HCT116 (cell line): Measurements from ENCODE around the gene GAK. TPM values are rescaled to one million over a fixed set of nuclear protein-coding genes. Genes with fewer than 3 reads are reported as not detected.

Experiments
- ATAC-seq: fragments of 200-7000 bp; cut with Tn5 transposase; 2 replicates; pipeline ENCODE4 v1.9.1; 2020; ENCODE audit warnings: mild to moderate bottlenecking, moderate library complexity
- BruUV-seq: library from RNA; stranded (reverse); fragments of 400-500 nt; replicated peaks from 2 replicates; lab custom pipeline; 2021; lab: Mats Ljungman, UMichigan
- CTCF ChIA-PET: fragments of 300-600 bp; sonication (Branson Sonifier 250); formaldehyde crosslinking; loops from one replicate; lab custom pipeline; 2021; ENCODE audit warnings: antibody characterized with exemption; lab: Charles Lee
- POLR2A ChIA-PET: fragments of 300-600, 350-600 bp; sonication (Branson Sonifier 250); formaldehyde crosslinking; loops from one replicate; lab custom pipeline; 2021; ENCODE audit warnings: antibody characterized with exemption; lab: Charles Lee
- RAD21 ChIA-PET, 2 experiments: fragments of 300-600 bp; sonication (Branson Sonifier 250); formaldehyde crosslinking; loops; one replicate each; lab custom pipeline; 2023; ENCODE audit warnings: low total read pairs in 2 of 2; ENCODE audit not compliant: uncharacterized antibody in 2 of 2, unreplicated experiment in 2 of 2, low non-redundant PET in 1 of 2; lab: Charles Lee
- DNase-seq: peaks from one replicate; pipeline ENCODE4 v3.0.0-alpha.2; 2010; ENCODE audit warnings: low read depth, low spot score
- H2AFZ ChIP-seq: fragments of 200-600 bp; shearing (Covaris generic), sonication (generic); 2 replicates; pipeline ENCODE4 v1.6.1; 2017; ENCODE audit warnings: low read depth, mixed run types, mixed read lengths, antibody characterized with exemption, low read length; ENCODE audit not compliant: poor library complexity, severe bottlenecking
- H3K27ac ChIP-seq: 2 replicates; pipeline ENCODE4 v1.5.1; 2012; ENCODE audit warnings: low read depth, low read length
- H3K27me3 ChIP-seq: fragments of 200-600 bp; sonication (generic); 2 replicates; pipeline ENCODE4 v1.6.1; 2016; ENCODE audit warnings: mixed run types, low read length, mixed read lengths; ENCODE audit not compliant: insufficient read depth
- H3K36me3 ChIP-seq, 2 experiments: fragments of 200-500 bp in 1 of 2; fragments of 200-600 bp in 1 of 2; sonication (Bioruptor generic) in 1 of 2; sonication (generic) in 1 of 2; 2 replicates each; pipeline versions ENCODE4 v1.5.1 to v1.6.1; 2014 to 2016; ENCODE audit warnings: low read length in 2 of 2, inconsistent platforms in 1 of 2, mixed read lengths in 1 of 2, mixed run types in 1 of 2; ENCODE audit not compliant: insufficient read depth in 2 of 2, control insufficient read depth in 1 of 2
- H3K4me1 ChIP-seq, 2 experiments: fragments of 200-600 bp in 1 of 2; sonication (generic) in 1 of 2; 2 replicates each; pipeline versions ENCODE4 v1.5.1 to v1.6.1; 2012 to 2017; ENCODE audit warnings: low read length in 2 of 2, inconsistent platforms in 1 of 2, mild to moderate bottlenecking in 1 of 2, mixed read lengths in 1 of 2, mixed run types in 1 of 2, moderate library complexity in 1 of 2; ENCODE audit not compliant: insufficient read depth in 2 of 2, control insufficient read depth in 1 of 2
- H3K4me2 ChIP-seq: fragments of 200-600 bp; sonication (generic); 2 replicates; pipeline ENCODE4 v1.6.1; 2017; ENCODE audit warnings: mixed run types, low read length, mixed read lengths
- H3K4me3 ChIP-seq, 2 experiments: fragments of 200-600 bp in 1 of 2; sonication (generic) in 1 of 2; replicated peaks in 1 of 2; 2 replicates each; pipeline ENCODE4 v1.5.1; 2011 to 2016; ENCODE audit warnings: low read length in 2 of 2, control low read depth in 1 of 2, low read depth in 1 of 2, mild to moderate bottlenecking in 1 of 2, mixed read lengths in 1 of 2, mixed run types in 1 of 2
- H3K79me2 ChIP-seq: fragments of 200-600 bp; sonication (generic); 2 replicates; pipeline ENCODE4 v1.6.1; 2017; ENCODE audit warnings: mild to moderate bottlenecking, mixed run types, low read length, moderate library complexity, mixed read lengths; ENCODE audit not compliant: insufficient read depth
- H3K9ac ChIP-seq: fragments of 200-600 bp; sonication (generic); 2 replicates; pipeline ENCODE4 v1.6.1; 2016; ENCODE audit warnings: low read length, mixed read lengths
- H3K9me2 ChIP-seq: fragments of 200-600 bp; sonication (generic), shearing (Covaris generic); 2 replicates; pipeline ENCODE4 v1.6.1; 2017; ENCODE audit warnings: mixed run types, mild to moderate bottlenecking, moderate library complexity; ENCODE audit not compliant: insufficient read depth
- H3K9me3 ChIP-seq, 2 experiments: fragments of 200-500 bp in 1 of 2; fragments of 200-600 bp in 1 of 2; sonication (Bioruptor generic) in 1 of 2; sonication (generic) in 1 of 2; 2 replicates each; pipeline ENCODE4 v1.6.1; 2014 to 2017; ENCODE audit warnings: low read length in 2 of 2, mixed read lengths in 2 of 2, inconsistent platforms in 1 of 2, low read depth in 1 of 2, mild to moderate bottlenecking in 1 of 2, mixed run types in 1 of 2, moderate library complexity in 1 of 2; ENCODE audit not compliant: control insufficient read depth in 1 of 2, insufficient read depth in 1 of 2
- H4K20me1 ChIP-seq: fragments of 200-600 bp; sonication (generic), shearing (Covaris generic); 2 replicates; pipeline ENCODE4 v1.6.1; 2017; ENCODE audit warnings: mixed run types, mild to moderate bottlenecking, moderate library complexity; ENCODE audit not compliant: insufficient read depth
- CBX3 ChIP-seq: IDR thresholded peaks from 2 replicates; pipeline ENCODE4 v1.6.1; 2012; ENCODE audit warnings: low read depth
- CTCF ChIP-seq, 3 experiments: fragments of 200-600 bp in 1 of 3; sonication (generic) in 1 of 3; IDR thresholded peaks in 2 of 3; conservative IDR thresholded peaks in 1 of 3; 2 replicates each; pipeline ENCODE4 v1.5.1; 2012 to 2017; ENCODE audit warnings: low read depth in 2 of 3, low read length in 2 of 3, antibody characterized with exemption in 1 of 3, borderline replicate concordance in 1 of 3, control low read depth in 1 of 3, mild to moderate bottlenecking in 1 of 3, mixed read lengths in 1 of 3, mixed run types in 1 of 3, moderate library complexity in 1 of 3; ENCODE audit not compliant: insufficient read depth in 1 of 3
- JUND ChIP-seq: IDR thresholded peaks from 2 replicates; pipeline ENCODE4 v1.6.1; 2012
- POLR2AphosphoS5 ChIP-seq: IDR thresholded peaks from 2 replicates; pipeline ENCODE4 v1.6.1; 2011; ENCODE audit warnings: mild to moderate bottlenecking, low read depth, low read length, moderate library complexity
- SIN3A ChIP-seq: IDR thresholded peaks from 2 replicates; pipeline ENCODE4 v1.6.1; 2012; ENCODE audit warnings: low read depth
- SP1 ChIP-seq: IDR thresholded peaks from 2 replicates; pipeline ENCODE4 v1.6.1; 2012; ENCODE audit warnings: low read depth
- SRF ChIP-seq: IDR thresholded peaks from 2 replicates; pipeline ENCODE4 v1.6.1; 2012; ENCODE audit warnings: low read depth
- TCF7L2 ChIP-seq: IDR thresholded peaks from 2 replicates; pipeline ENCODE4 v1.7.0; 2011; ENCODE audit warnings: borderline replicate concordance, inconsistent platforms; ENCODE audit not compliant: insufficient read depth, insufficient read length; ENCODE audit errors: extremely low read depth
- YY1 ChIP-seq: IDR thresholded peaks from 2 replicates; pipeline ENCODE4 v1.6.1; 2011; ENCODE audit warnings: low read length, low read depth, moderate library complexity, mild to moderate bottlenecking; ENCODE audit not compliant: insufficient replicate concordance; ENCODE audit errors: extremely low read depth
- ZFX ChIP-seq: fragments of 450-650 bp; IDR thresholded peaks from 2 replicates; pipeline ENCODE4 v1.6.1; 2017
- intact Hi-C: fragments of 100-400 bp; cut with micrococcal nuclease; formaldehyde crosslinking; loops from 2 replicates; pipeline ENCODE4 v1.10.0; 2022
- total RNA-seq: library from RNA; stranded (reverse); gene quantifications from one replicate; pipeline ENCODE4 v1.2.1, GENCODE V29; 2021; ENCODE audit not compliant: unreplicated experiment

Gene GAK
- total RNA-seq, 1 experiment from 2014 or later: 123 TPM

- H3K36me3 ChIP-seq: no peaks in the 10 kb centered on the region
- no peaks in the 10 kb centered on the region for H3K9me2 ChIP-seq
- intact Hi-C loops: loop anchor here (10.0 kb wide), 1 partner anchor 67 kb away; no protein-coding TSS in a partner anchor
- ChIA-PET POLR2A (no interaction called here), RAD21 (no interaction called here), CTCF (no interaction called here)
- no TSS peak for BruUV-seq
- no peaks in the 10 kb centered on the region for H3K27me3 ChIP-seq
- no peaks in the 10 kb centered on the region for H3K79me2 ChIP-seq
- H3K27ac ChIP-seq: no peak overlapping the region
- no peak overlapping the region for H3K4me3 ChIP-seq
- no peak overlapping the region for H3K4me2 ChIP-seq
- no peak overlapping the region for H3K9ac ChIP-seq
- no peaks in the 10 kb centered on the region for H3K9me3 ChIP-seq
- H2AFZ ChIP-seq: no peak overlapping the region
- TF ChIP-seq YY1 (no peak), CBX3 (no peak), CTCF (IDR thresholded peaks at IDR 0.05 in 2 of 3, conservative IDR thresholded peaks at IDR 0.05 in 1 of 3; ENCODE audit: borderline replicate concordance in 1 of 3, insufficient read depth in 1 of 3, low read depth in 2 of 3, low read length in 2 of 3) (no peak), SP1 (no peak), TCF7L2 (no peak), SRF (no peak), ZFX (no peak), SIN3A (no peak), POLR2AphosphoS5 (no peak), JUND (no peak)
- ATAC-seq: no peak
- H4K20me1 ChIP-seq: no peaks in the 10 kb centered on the region
- no peak for DNase-seq
- no peaks in the 10 kb centered on the region for H3K4me1 ChIP-seq
Observed at GRCh38 chr4:848307-848691, 83.8 kb downstream of the GAK start.
